Measurements from ENCODE around the gene OR4M2.
"Not testable (repeated sequence)": the region's sequence is repeated elsewhere in the genome, so short reads cannot be mapped to it uniquely, and the experiment has no call there.

OR4M2 gene, protein sequence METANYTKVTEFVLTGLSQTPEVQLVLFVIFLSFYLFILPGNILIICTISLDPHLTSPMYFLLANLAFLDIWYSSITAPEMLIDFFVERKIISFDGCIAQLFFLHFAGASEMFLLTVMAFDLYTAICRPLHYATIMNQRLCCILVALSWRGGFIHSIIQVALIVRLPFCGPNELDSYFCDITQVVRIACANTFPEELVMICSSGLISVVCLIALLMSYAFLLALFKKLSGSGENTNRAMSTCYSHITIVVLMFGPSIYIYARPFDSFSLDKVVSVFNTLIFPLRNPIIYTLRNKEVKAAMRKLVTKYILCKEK

GRCh38 chr15:22080227-22080626 lies at the start of gene OR4M2:
Gene OR4M2, plus strand, starts transcription at chr15:22080527. Its CDS starts 98 bp downstream, at chr15:22080625.
- DNase-seq, result not testable (repeated sequence)

DNA sequence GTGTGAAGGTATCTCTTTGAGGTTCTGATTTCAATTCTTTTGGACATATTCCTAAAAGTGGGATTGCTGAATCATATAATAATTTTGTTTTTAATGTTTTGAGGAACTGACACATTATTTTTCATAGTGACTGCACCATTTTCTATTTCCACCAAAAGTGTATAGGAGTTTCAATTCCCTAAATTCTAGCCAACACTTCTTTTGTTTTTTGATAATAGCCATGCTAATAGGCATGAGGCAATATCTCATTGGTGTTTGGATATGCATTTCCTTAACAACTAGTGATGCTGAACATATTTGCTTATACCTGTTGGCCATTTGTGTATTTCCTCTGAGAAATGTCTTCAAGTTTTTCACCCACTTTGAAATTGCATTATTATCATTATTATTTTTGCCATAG lies 11.1 kb upstream of the OR4M2 start:
- not testable (repeated sequence) for DNase-seq

DNA sequence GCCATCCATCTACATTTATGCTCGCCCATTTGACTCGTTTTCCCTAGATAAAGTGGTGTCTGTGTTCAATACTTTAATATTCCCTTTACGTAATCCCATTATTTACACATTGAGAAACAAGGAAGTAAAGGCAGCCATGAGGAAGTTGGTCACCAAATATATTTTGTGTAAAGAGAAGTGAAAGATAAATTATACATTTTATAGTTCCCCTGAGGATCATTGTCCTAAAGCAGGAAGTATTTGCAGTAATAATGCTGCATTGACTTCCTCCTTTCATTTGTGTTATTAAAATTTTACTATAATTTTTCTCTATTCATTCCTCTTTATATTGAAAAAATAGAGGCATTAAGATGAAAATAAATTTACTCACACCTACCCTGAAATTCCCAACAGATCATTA lies 1.1 kb downstream of the OR4M2 start:
- DNase-seq, result not testable (repeated sequence)

GRCh38 chr15:22098616-22099253 lies 18.4 kb downstream of the OR4M2 start:
- DNase-seq, result not testable (repeated sequence)

DNA sequence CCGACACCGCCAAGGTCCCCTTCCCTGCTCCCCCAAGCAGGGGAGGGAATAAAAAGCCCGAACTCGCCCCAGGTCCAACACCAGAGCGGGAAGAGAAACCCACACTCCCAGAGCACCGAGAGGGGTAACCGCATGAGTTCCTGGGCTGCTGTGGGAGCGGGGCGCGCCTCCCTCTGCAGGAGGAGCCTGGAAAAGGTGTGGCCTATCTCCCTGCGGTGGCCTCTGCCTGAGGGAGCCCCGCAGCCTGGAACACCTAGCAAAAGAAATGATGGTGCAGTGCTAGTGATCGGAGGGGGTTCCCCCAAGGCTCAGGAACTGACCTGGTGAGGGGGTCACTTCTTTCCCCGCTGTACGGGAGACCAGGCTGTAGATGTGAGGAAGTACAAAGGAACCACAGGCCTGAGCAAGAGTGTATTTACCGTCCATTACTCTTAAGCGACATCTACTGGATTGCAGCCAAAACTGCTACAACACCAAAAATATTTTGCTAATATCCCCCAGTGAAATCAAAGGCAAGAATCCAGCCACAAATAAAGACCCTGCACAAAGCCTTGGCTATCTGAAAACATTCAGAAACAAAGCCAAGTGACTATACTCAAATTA lies 19.1 kb downstream of the OR4M2 start:
- not testable (repeated sequence) for DNase-seq

DNA sequence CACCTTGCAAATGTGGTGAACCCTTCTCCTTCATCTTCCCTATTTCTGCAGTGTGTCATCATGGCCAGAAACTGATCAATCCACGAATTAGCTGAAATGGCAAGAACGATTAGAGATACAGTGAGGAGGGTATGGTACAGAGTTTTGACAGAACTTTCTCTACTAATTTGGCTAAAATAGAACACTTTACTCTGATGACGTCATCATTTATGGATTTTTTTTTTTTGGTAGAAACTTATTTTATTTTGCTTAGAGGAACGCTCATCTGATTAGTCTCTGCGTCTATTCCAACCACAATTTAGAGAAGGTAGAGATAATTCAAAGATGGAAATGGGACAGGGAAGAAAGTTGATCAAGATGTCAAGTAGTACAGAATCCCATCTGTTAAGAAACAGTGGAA lies 41.7 kb downstream of the OR4M2 start:
- not testable (repeated sequence) for DNase-seq
